ENCODE measurements around the gene SEPTIN8. TPM values are rescaled to one million over a fixed set of nuclear protein-coding genes. Genes with fewer than 3 reads are reported as not detected.

SEPTIN8 gene
- total and polyA plus RNA-seq, 12 donors = 11.3 to 41.8 (median 30.4) TPM

- intact Hi-C loops (cut with DNase I) = no loop called here
- DNase-seq (no peak), ATAC-seq (no peak)
- peaks cover 0 to 57% (median 47%) of the 10 kb centered on the region in 9 donors for H3K36me3 ChIP-seq
- H3K9me3 ChIP-seq = no peaks in the 10 kb centered on the region
- TF ChIP-seq CTCF (IDR thresholded peaks at IDR 0.05) = no peak
- H3K4me1 ChIP-seq = peaks cover 14 to 49% (median 33%) of the 10 kb centered on the region in 9 donors
- H3K4me3 ChIP-seq = no peak overlapping the region
- H3K27ac ChIP-seq = no peak overlapping the region
- WGBS, 2 donors = 94 to 99% methylated on average over 7 of the region's 7 CpGs
- no peaks in the 10 kb centered on the region for H3K27me3 ChIP-seq
Measured at GRCh38 chr5:132764671-132765238, 12.3 kb downstream of the SEPTIN8 start.

- WGBS, 2 donors = 96 to 99% methylated on average over 10 of the region's 10 CpGs
- H3K9me3 ChIP-seq = no peaks in the 10 kb centered on the region
- no peak for DNase-seq
Measured at GRCh38 chr5:132764051-132764450, 13.0 kb downstream of the SEPTIN8 start.

GRCh38 chr5:132763181-132764036 is 13.6 kb downstream of the SEPTIN8 start:
- no peak for ATAC-seq
- Histone ChIP-seq H3K27ac (no peak overlapping the region), H3K27me3 (no peaks in the 10 kb centered on the region), H3K9me3 (no peaks in the 10 kb centered on the region), H3K36me3 (peaks cover 0 to 71% (median 59%) of the 10 kb centered on the region in 9 donors), H3K4me3 (no peak overlapping the region), H3K4me1 (peaks cover 14 to 37% (median 28%) of the 10 kb centered on the region in 9 donors)
- no peak for DNase-seq
- no peak for TF ChIP-seq CTCF (IDR thresholded peaks at IDR 0.05)
- intact Hi-C loops (cut with DNase I) = no loop called here
- WGBS, 2 donors = 95% methylated on average over 17 of the region's 17 CpGs

More at GRCh38 chr5:132764051-132764450, 13.0 kb downstream of the SEPTIN8 start:
- peaks cover 0 to 64% (median 54%) of the 10 kb centered on the region in 9 donors for H3K36me3 ChIP-seq
- H3K27ac ChIP-seq = no peak overlapping the region
- H3K4me1 ChIP-seq = peaks cover 14 to 43% (median 32%) of the 10 kb centered on the region in 9 donors
- ATAC-seq = no peak
- no peak overlapping the region for H3K4me3 ChIP-seq
- TF ChIP-seq CTCF (IDR thresholded peaks at IDR 0.05) = no peak
- H3K27me3 ChIP-seq = no peaks in the 10 kb centered on the region
- intact Hi-C loops (cut with DNase I) = no loop called here

GRCh38 chr5:132762246-132763000 is 14.6 kb downstream of the SEPTIN8 start:
- TF ChIP-seq CTCF (IDR thresholded peaks at IDR 0.05) = no peak
- H3K27ac ChIP-seq = no peak overlapping the region
- ATAC-seq = no peak
- H3K27me3 ChIP-seq = no peaks in the 10 kb centered on the region
- WGBS, 2 donors = 95 to 96% methylated on average over 11 of the region's 11 CpGs
- no peak for DNase-seq
- H3K4me3 ChIP-seq = no peak overlapping the region
- peaks cover 7 to 28% (median 20%) of the 10 kb centered on the region in 9 donors for H3K4me1 ChIP-seq
- intact Hi-C loops (cut with DNase I) = no loop called here
- peaks cover 0 to 81% (median 69%) of the 10 kb centered on the region in 9 donors for H3K36me3 ChIP-seq
- no peaks in the 10 kb centered on the region for H3K9me3 ChIP-seq

Measured in heart right ventricle (tissue), 16 donors.